Body of pancreas (tissue), 4 donors: ENCODE measurements around the gene RNF130. TPM values are rescaled to one million over a fixed set of nuclear protein-coding genes. Genes with fewer than 3 reads are reported as not detected.

ENCODE experiments used
- ATAC-seq: fragments of 150-250 bp; one replicate; pipeline ENCODE4 v1.9.1; 2016
- DNase-seq, 4 donors: peaks; one replicate each; pipeline ENCODE4 v3.0.0-alpha.2; 2019
- H3K27ac ChIP-seq, 4 donors: fragments of 200-600 bp; sonication (generic); 1 replicate in 3 of 4; 2 replicates in 1 of 4; pipeline versions ENCODE4 v1.5.1 to v1.6.1; 2016 to 2019; ENCODE audit warnings: mild to moderate bottlenecking in 1 of 4, mixed read lengths in 1 of 4, moderate library complexity in 1 of 4
- H3K27me3 ChIP-seq, 2 donors: fragments of 200-600 bp; sonication (generic); one replicate each; pipeline ENCODE4 v1.6.0; 2016; ENCODE audit warnings: mild to moderate bottlenecking in 1 of 2
- H3K36me3 ChIP-seq, 2 donors: fragments of 200-600 bp; sonication (generic); replicated peaks in 1 of 2; 2 replicates each; pipeline ENCODE4 v1.5.1; 2016; ENCODE audit warnings: low read depth in 2 of 2; ENCODE audit not compliant: insufficient read depth in 1 of 2
- H3K4me1 ChIP-seq: fragments of 200-600 bp; sonication (generic); one replicate; pipeline ENCODE4 v1.6.0; 2016
- H3K4me3 ChIP-seq, 2 donors: fragments of 200-600 bp; sonication (generic); 1 replicate in 1 of 2; 2 replicates in 1 of 2; pipeline ENCODE4 v1.5.1; 2016 to 2019
- H3K9me3 ChIP-seq, 3 donors: fragments of 200-600 bp; sonication (generic); 1 replicate in 2 of 3; 2 replicates in 1 of 3; pipeline ENCODE4 v1.5.1; 2016
- CTCF ChIP-seq, 7 experiments: fragments of 450-650 bp in 4 of 7; fragments of 200-600 bp in 3 of 7; sonication (generic) in 3 of 7; IDR thresholded peaks; one replicate each; pipeline ENCODE4 v1.5.1; 2016 to 2019; ENCODE audit warnings: antibody characterized with exemption in 7 of 7
- POLR2A ChIP-seq, 3 donors: fragments of 450-650 bp; IDR thresholded peaks; one replicate each; pipeline ENCODE4 v1.6.1; 2016; ENCODE audit warnings: antibody characterized with exemption in 3 of 3, mild to moderate bottlenecking in 2 of 3
- WGBS, 2 donors: methylation state at CpG; one replicate each; pipeline ENCODE4 v1.1.5; 2017; 5-methylcytosine and 5-hydroxymethylcytosine counted together
- intact Hi-C: fragments of 100-400 bp; cut with DNase I; formaldehyde crosslinking; loops from one replicate; pipeline ENCODE4 v1.15.1; 2023
- total RNA-seq, 2 donors: library from RNA; depleted of rRNA; stranded (reverse); fragments of >200 nt; gene quantifications; one replicate each; pipeline ENCODE4 v1.1.0, GENCODE V29; 2016

RNF130 gene
- total RNA-seq, 2 donors from 2014 or later: 32.3 to 58.9 TPM

- no peak for TF ChIP-seq CTCF (IDR thresholded peaks at IDR 0.05)
- no peak for TF ChIP-seq POLR2A (IDR thresholded peaks at IDR 0.05)
- Histone ChIP-seq H3K9me3 (no peaks in the 10 kb centered on the region), H3K4me3 (no peak overlapping the region), H3K4me1 (peaks cover 21% of the 10 kb centered on the region), H3K36me3 (peaks cover 0 to under 1% of the 10 kb centered on the region in 2 donors), H3K27ac (peak overlapping the region in 3 of 4 donors; percentile 37 to 85 (median 59)), H3K27me3 (no peaks in the 10 kb centered on the region)
- intact Hi-C loops: loop anchor here (10.0 kb wide), 1 partner anchor 104 kb away; the partner anchor contains the start of gene MGAT4B
- DNase-seq (no peak), ATAC-seq (no peak)
- 86 to 90% methylated on average over 2 to 15 of the region's 16 CpGs for WGBS, 2 donors
Measured at GRCh38 chr5:179908528-179908927, 163.0 kb downstream of the RNF130 start.

GRCh38 chr5:179907556-179908324 lies 163.8 kb downstream of the RNF130 start, which contains the start of gene TBC1D9B:
TBC1D9B (minus strand) TSS chr5:179907897; CDS start chr5:179907821, 76 bp downstream.
- 2 to 25% methylated on average over 8 to 99 of the region's 105 CpGs for WGBS, 2 donors
- peak; percentile 65 to 76 (median 70) for DNase-seq
- intact Hi-C loops: loop anchor here (10.0 kb wide), 1 partner anchor 103 kb away; the partner anchor contains the start of gene MGAT4B
- ATAC-seq: peak; percentile 92
- H3K9me3 ChIP-seq: no peaks in the 10 kb centered on the region
- peaks cover 21% of the 10 kb centered on the region for H3K4me1 ChIP-seq
- H3K36me3 ChIP-seq: peaks cover 0 to 4% of the 10 kb centered on the region in 2 donors
- H3K4me3 ChIP-seq: peak within 1 kb of the TSS; percentile 36 to 52
- peak in 2 of 3 donors; percentile 22 to 41 for TF ChIP-seq POLR2A (IDR thresholded peaks at IDR 0.05)
- TF ChIP-seq CTCF (IDR thresholded peaks at IDR 0.05): peak in 6 of 7 experiments; percentile 17 to 88 (median 54)
- H3K27me3 ChIP-seq: no peaks in the 10 kb centered on the region
- H3K27ac ChIP-seq: peak within 1 kb of the TSS; percentile 30 to 85 (median 64)

DNA sequence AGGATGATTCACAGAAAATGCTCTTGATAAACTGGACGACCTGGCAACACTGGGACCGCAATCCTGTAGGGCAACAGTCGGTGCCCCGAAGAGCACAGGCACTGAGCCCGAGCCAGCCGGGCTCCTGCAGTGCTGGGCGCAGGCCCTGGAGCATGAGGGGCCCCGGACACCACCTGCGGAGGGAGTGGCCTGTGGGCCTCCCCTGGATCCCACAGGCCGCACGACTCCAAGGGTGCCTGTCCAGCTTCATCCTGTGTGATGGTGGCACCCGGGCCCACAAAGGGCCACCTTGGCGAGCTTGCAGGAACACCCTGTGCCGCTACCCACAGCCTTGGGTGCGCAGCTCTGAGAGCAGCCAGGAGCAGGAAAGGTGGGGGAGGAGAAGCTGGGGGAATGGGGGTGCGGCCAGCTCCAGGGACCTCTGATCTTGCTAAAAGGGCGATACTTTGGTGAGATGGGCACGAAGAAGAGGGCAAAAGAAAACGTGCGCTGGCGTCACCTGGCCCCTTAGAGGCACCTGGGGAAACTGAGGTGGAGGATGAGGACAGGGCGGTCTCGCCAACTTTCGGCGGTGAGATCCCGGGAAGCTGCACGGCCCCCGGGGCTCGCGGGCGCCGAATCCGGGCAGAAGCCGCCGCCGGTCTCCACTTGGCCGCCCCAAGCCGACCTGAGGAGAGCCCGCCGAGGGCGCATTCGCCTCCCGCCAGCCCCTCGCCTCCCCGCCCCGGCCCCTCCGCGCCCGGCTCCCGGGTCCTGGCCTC lies 164.6 kb downstream of the RNF130 start:
- DNase-seq (peak; percentile 45 to 68 (median 56)), ATAC-seq (peak; percentile 16)
- WGBS, 2 donors: 0 to 5% methylated on average over 5 to 38 of the region's 50 CpGs
- no peaks in the 10 kb centered on the region for H3K9me3 ChIP-seq
- no peaks in the 10 kb centered on the region for H3K27me3 ChIP-seq
- H3K36me3 ChIP-seq: peaks cover 0 to 4% of the 10 kb centered on the region in 2 donors
- H3K27ac ChIP-seq: peak overlapping the region; percentile 30 to 85 (median 64)
- TF ChIP-seq CTCF (IDR thresholded peaks at IDR 0.05): no peak
- TF ChIP-seq POLR2A (IDR thresholded peaks at IDR 0.05): no peak
- intact Hi-C loops: loop anchor here (10.0 kb wide), 1 partner anchor 102 kb away; the partner anchor contains the start of gene MGAT4B
- peak overlapping the region; percentile 36 to 52 for H3K4me3 ChIP-seq
- peaks cover 21% of the 10 kb centered on the region for H3K4me1 ChIP-seq

DNA sequence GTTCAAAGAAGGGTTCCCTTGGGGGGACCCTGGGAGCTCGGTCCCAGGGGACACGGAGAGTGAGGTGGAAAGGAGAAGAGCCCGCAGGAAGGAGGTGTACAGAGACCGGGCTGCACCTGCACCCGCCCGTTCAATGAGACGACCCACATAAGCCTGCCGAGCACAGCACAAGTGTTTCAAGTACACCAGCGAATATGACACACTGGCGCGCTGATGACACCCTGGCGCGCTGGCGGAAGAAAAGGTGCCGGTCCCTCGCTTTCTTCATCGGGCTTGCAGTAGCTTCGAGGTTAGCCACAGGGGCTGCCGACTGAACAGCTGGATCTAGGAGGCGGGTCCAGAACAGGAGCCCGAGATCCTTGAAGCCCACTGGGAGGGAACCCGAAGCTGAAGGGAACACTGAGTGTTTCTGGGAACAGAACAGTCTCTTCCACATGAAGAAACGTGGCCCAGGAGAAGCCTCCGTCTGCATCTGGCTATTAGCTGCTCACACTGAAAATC lies 165.2 kb downstream of the RNF130 start:
- Histone ChIP-seq H3K9me3 (no peaks in the 10 kb centered on the region), H3K36me3 (peaks cover 0 to 4% of the 10 kb centered on the region in 2 donors), H3K27me3 (no peaks in the 10 kb centered on the region), H3K4me3 (peak overlapping the region in 1 of 2 donors; percentile 36), H3K4me1 (peaks cover 23% of the 10 kb centered on the region), H3K27ac (peak overlapping the region in 3 of 4 donors; percentile 59 to 85 (median 70))
- 82 to 92% methylated on average over 20 to 24 of the region's 24 CpGs for WGBS, 2 donors
- no peak for TF ChIP-seq CTCF (IDR thresholded peaks at IDR 0.05)
- TF ChIP-seq POLR2A (IDR thresholded peaks at IDR 0.05): no peak
- ATAC-seq (no peak), DNase-seq (no peak)
- intact Hi-C loops: loop anchor here (10.0 kb wide), 1 partner anchor 102 kb away; the partner anchor contains the start of gene MGAT4B
